Gastroesophageal sphincter (tissue), 4 donors: ENCODE measurements around the gene WWP2. TPM values are rescaled to one million over a fixed set of nuclear protein-coding genes. Genes with fewer than 3 reads are reported as not detected.

Experiments used
- ATAC-seq: fragments of 150-250 bp; one replicate; pipeline ENCODE4 v1.9.1; 2016; ENCODE audit warnings: mild to moderate bottlenecking, moderate library complexity
- H3K27ac ChIP-seq, 4 donors: fragments of 200-600 bp; sonication (generic) in 3 of 4; 1 replicate in 3 of 4; 2 replicates in 1 of 4; pipeline ENCODE4 v1.5.1; 2016 to 2019
- H3K27me3 ChIP-seq: fragments of 200-600 bp; sonication (generic); one replicate; pipeline ENCODE4 v1.5.1; 2019
- H3K36me3 ChIP-seq, 2 donors: fragments of 200-600 bp; sonication (generic); one replicate each; pipeline ENCODE4 v1.5.1; 2019; ENCODE audit warnings: control low read depth in 1 of 2
- H3K4me1 ChIP-seq, 3 donors: fragments of 200-600 bp; sonication (generic); 1 replicate in 2 of 3; 2 replicates in 1 of 3; pipeline ENCODE4 v1.5.1; 2016 to 2019; ENCODE audit warnings: control low read depth in 2 of 3
- H3K4me3 ChIP-seq, 2 donors: fragments of 200-600 bp; sonication (generic); one replicate each; pipeline ENCODE4 v1.5.1; 2019; ENCODE audit warnings: mild to moderate bottlenecking in 1 of 2, moderate library complexity in 1 of 2
- H3K9me3 ChIP-seq, 3 donors: fragments of 200-600 bp; sonication (generic); one replicate each; pipeline ENCODE4 v1.5.1; 2017 to 2019; ENCODE audit warnings: control low read depth in 2 of 3
- EP300 ChIP-seq: sonication (generic); formaldehyde crosslinking; IDR thresholded peaks from one replicate; pipeline ENCODE4 v1.6.1; 2017; ENCODE audit warnings: antibody characterized with exemption, mild to moderate bottlenecking
- POLR2A ChIP-seq, 2 donors: fragments of 450-650 bp; IDR thresholded peaks; one replicate each; pipeline ENCODE4 v1.6.1; 2017; ENCODE audit warnings: antibody characterized with exemption in 2 of 2, mild to moderate bottlenecking in 2 of 2, moderate library complexity in 1 of 2
- POLR2AphosphoS5 ChIP-seq: sonication (generic); formaldehyde crosslinking; IDR thresholded peaks from one replicate; pipeline ENCODE4 v1.6.1; 2017; ENCODE audit warnings: antibody characterized with exemption
- WGBS, 2 donors: methylation state at CpG; one replicate each; pipeline ENCODE4 v1.1.5; 2018; ENCODE audit warnings: low coverage in 1 of 2; 5-methylcytosine and 5-hydroxymethylcytosine counted together
- total RNA-seq, 4 donors: library from RNA; depleted of rRNA; stranded (reverse); fragments of >200 nt; gene quantifications; one replicate each; pipeline ENCODE4 v1.1.0, GENCODE V29; 2016
- TF ChIP-seq, protein P1 (sequence below), 4 experiments: fragments of 200-600 bp in 2 of 4; fragments of 450-650 bp in 2 of 4; sonication (generic) in 1 of 4; IDR thresholded peaks; one replicate each; pipeline ENCODE4 v1.5.1; 2017 to 2019; ENCODE audit warnings: antibody characterized with exemption in 4 of 4, mild to moderate bottlenecking in 2 of 4, moderate library complexity in 2 of 4

WWP2 gene
- total RNA-seq, 4 donors from 2014 or later: 23.4 to 31.9 (median 28.8) TPM

DNA sequence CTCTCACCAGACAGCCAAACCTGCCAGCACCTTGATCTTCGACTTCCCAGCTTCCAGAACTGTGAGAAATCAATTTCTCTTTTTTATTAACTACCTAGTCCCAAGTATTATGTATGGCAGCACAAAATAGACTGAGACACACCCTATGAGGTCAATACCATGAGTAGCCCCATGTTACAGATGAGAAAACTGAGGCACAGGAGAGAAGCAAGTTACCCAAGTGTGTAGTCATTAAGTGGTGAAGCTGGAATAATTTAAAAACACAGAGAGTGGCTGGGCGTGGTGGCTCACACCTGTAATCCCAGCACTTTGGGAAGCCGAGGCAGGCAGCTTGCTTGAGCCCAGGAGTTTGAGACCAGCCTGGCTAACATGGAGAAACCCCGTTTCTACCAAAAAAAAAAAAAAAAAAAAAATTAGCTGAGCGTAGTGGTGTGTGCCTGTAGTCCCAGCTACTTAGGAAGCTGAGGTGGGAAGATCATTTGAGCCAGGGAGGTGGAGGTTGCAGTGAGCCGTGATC, 40.6 kb upstream of the WWP2 start:
- no peaks in the 10 kb centered on the region for H3K9me3 ChIP-seq
- no peak overlapping the region for H3K27ac ChIP-seq
- no peak for ATAC-seq
- H3K4me1 ChIP-seq: peaks cover 0 to 26% (median 11%) of the 10 kb centered on the region in 3 donors
- no peak overlapping the region for H3K4me3 ChIP-seq
- WGBS, 2 donors: 90 to 92% methylated on average over 4 to 5 of the region's 6 CpGs
- TF ChIP-seq, protein P1, sequence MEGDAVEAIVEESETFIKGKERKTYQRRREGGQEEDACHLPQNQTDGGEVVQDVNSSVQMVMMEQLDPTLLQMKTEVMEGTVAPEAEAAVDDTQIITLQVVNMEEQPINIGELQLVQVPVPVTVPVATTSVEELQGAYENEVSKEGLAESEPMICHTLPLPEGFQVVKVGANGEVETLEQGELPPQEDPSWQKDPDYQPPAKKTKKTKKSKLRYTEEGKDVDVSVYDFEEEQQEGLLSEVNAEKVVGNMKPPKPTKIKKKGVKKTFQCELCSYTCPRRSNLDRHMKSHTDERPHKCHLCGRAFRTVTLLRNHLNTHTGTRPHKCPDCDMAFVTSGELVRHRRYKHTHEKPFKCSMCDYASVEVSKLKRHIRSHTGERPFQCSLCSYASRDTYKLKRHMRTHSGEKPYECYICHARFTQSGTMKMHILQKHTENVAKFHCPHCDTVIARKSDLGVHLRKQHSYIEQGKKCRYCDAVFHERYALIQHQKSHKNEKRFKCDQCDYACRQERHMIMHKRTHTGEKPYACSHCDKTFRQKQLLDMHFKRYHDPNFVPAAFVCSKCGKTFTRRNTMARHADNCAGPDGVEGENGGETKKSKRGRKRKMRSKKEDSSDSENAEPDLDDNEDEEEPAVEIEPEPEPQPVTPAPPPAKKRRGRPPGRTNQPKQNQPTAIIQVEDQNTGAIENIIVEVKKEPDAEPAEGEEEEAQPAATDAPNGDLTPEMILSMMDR (IDR thresholded peaks at IDR 0.05): no peak
- no peak for TF ChIP-seq POLR2A (IDR thresholded peaks at IDR 0.05)
- TF ChIP-seq EP300: no peak
- TF ChIP-seq POLR2AphosphoS5: no peak
- H3K36me3 ChIP-seq: peaks cover 0 to 20% of the 10 kb centered on the region in 2 donors
- no peaks in the 10 kb centered on the region for H3K27me3 ChIP-seq

DNA sequence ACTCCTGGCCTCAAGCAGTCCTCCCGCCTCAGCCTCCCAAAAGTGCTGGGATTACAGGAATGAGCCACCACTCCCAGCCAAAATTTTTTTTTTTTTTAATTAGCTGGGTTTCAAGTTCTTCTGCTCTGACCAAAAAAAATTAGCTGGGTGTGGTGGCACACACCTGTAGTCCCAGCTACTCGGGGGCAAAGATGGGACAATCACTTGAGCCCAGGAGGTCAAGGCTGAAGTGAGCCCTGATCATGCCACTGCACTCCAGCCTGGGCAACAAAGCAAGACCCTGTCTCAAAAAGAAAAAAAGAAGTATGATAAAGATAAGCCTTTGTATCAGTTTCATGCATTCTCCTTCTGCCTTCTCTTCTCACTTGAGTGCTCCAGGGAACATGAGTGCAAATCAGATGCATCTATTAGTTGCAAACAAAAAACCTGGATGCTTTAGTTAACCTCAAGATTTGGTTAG, 37.7 kb upstream of the WWP2 start:
- Histone ChIP-seq H3K27me3 (no peaks in the 10 kb centered on the region), H3K27ac (peak overlapping the region in 3 of 4 donors; percentile 85 to 89 (median 85)), H3K4me3 (no peak overlapping the region), H3K9me3 (no peaks in the 10 kb centered on the region), H3K36me3 (no peaks in the 10 kb centered on the region), H3K4me1 (peaks cover 0 to 50% (median 20%) of the 10 kb centered on the region in 3 donors)
- no peak for ATAC-seq
- 100% methylated on average over 1 of the region's 2 CpGs for WGBS, 2 donors
- TF ChIP-seq, protein P1 (IDR thresholded peaks at IDR 0.05): no peak
- TF ChIP-seq POLR2AphosphoS5 (no peak), EP300 (no peak), POLR2A (IDR thresholded peaks at IDR 0.05) (no peak)

DNA sequence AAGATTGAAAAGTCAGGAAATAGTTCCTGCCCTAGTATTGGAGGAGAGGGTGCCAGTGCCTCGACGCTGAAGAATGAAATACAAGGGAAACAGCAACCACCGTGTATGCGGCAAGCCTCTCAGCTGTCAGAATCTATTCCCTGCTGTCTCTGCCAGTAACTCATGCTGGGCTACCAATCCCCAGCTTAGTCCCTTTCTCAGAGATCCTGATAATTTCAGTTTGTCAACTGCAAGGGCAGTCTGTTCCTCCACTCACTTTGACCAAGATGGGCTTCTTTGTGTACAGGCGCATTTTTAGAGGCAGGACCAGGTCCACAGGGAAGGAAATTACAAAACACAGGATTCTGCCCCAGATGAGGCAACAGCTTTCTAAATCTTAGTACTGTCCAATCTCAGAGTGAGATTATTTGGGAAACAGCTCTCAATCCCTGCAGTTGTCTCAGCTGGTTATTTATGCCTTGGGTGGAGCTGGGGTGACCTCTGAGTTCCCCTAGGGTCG, 37.1 kb upstream of the WWP2 start:
- no peak for TF ChIP-seq POLR2A (IDR thresholded peaks at IDR 0.05)
- TF ChIP-seq EP300: no peak
- TF ChIP-seq POLR2AphosphoS5: no peak
- TF ChIP-seq, protein P1 (IDR thresholded peaks at IDR 0.05): no peak
- Histone ChIP-seq H3K4me3 (no peak overlapping the region), H3K9me3 (no peaks in the 10 kb centered on the region), H3K36me3 (no peaks in the 10 kb centered on the region), H3K27me3 (no peaks in the 10 kb centered on the region), H3K4me1 (peaks cover 0 to 50% (median 20%) of the 10 kb centered on the region in 3 donors), H3K27ac (peak overlapping the region in 3 of 4 donors; percentile 85 to 89 (median 85))
- 61 to 75% methylated on average over 4 to 5 of the region's 6 CpGs for WGBS, 2 donors
- ATAC-seq: no peak

DNA sequence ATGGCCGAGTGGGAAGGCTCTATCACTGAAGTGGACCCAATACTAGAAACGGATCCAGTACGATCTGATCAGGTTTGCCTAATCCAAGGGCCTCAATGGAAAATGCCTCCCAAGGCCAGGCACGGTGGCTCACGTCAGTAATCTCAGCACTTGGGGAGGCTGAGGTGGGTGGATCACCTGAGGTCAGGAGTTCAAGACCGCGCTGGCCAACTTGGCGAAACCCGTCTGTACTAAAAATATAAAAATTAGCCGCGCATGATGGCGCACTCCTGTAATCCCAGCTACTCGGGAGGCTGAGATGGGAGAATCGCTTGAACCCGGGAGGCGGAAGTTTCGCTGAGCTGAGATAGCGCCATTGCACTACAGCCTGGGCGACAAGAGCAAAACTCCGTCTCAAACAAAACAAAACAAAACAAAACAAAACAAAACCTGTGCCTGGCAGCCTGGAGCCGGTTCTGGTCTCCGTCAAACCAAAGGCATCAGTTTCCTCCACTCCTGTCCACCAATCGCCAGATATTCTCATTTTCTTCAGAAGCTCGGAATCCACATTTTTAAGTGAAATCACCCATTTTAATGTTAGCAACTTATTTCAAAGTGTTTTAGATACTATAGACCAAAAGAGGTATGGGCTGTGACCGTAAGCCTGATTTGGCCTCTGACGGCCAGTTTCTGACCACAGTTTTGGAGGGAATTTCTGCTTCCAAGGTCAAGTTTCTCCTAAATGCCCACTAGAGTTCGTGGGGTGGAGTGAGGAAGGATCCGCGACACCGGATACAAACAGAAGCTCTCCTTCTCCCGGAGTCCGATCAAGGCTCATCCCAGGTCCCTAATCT, 36.4 kb upstream of the WWP2 start:
- Histone ChIP-seq H3K4me1 (peaks cover 0 to 50% (median 20%) of the 10 kb centered on the region in 3 donors), H3K27me3 (no peaks in the 10 kb centered on the region), H3K4me3 (peak overlapping the region; percentile 38 to 61), H3K9me3 (no peaks in the 10 kb centered on the region), H3K27ac (peak overlapping the region; percentile 59 to 89 (median 85)), H3K36me3 (no peaks in the 10 kb centered on the region)
- ATAC-seq: no peak
- 14 to 86% methylated on average over 6 to 21 of the region's 32 CpGs for WGBS, 2 donors
- TF ChIP-seq, protein P1 (IDR thresholded peaks at IDR 0.05): peak in 1 of 4 experiments; percentile 3
- TF ChIP-seq EP300 (no peak), POLR2A (IDR thresholded peaks at IDR 0.05) (no peak), POLR2AphosphoS5 (no peak)
